HepG2 (cell line): ENCODE results near the gene APBA3. TPM values are rescaled to one million over a fixed set of nuclear protein-coding genes. Genes with fewer than 3 reads are reported as not detected.
A peak's percentile ranks its signal among the peaks of the same experiment; 100 is the strongest.

Experiments used
- AGO2 ChIP-seq: fragments of 200-400 bp; formaldehyde crosslinking; optimal IDR thresholded peaks from 2 replicates; pipeline ENCODE3; 2017; ENCODE audit warnings: mild to moderate bottlenecking, low read depth, low read length, moderate library complexity
- GABPA ChIP-seq, 2 experiments: IDR thresholded peaks; 2 replicates each; pipeline ENCODE4 v1.6.1; 2011 to 2016; ENCODE audit warnings: low read depth in 2 of 2, low read length in 1 of 2, missing biosample characterization in 1 of 2, missing genetic modification characterization in 1 of 2
- HDAC1 ChIP-seq: sonication (generic); formaldehyde crosslinking; IDR thresholded peaks from 2 replicates; pipeline ENCODE4 v1.5.1; 2020; ENCODE audit warnings: mild to moderate bottlenecking, missing genetic modification reagents
- KDM5B ChIP-seq: sonication (generic); formaldehyde crosslinking; IDR thresholded peaks from 2 replicates; pipeline ENCODE4 v1.4.0; 2020; ENCODE audit warnings: missing genetic modification reagents, mild to moderate bottlenecking, borderline replicate concordance
- MIER3 ChIP-seq: IDR thresholded peaks from 2 replicates; pipeline ENCODE4 v1.6.1; 2016; ENCODE audit warnings: missing compliant biosample characterization, borderline replicate concordance
- NFYB ChIP-seq: sonication (generic); formaldehyde crosslinking; IDR thresholded peaks from 2 replicates; pipeline ENCODE4 v1.4.0; 2020; ENCODE audit warnings: missing genetic modification reagents
- RXRA ChIP-seq: sonication (generic); formaldehyde crosslinking; IDR thresholded peaks from 2 replicates; pipeline ENCODE4 v1.5.1; 2020; ENCODE audit warnings: missing genetic modification reagents
- SKI ChIP-seq: fragments of 450-650 bp; IDR thresholded peaks from one replicate; pipeline ENCODE4 v1.6.1; 2018; ENCODE audit warnings: mild to moderate bottlenecking; ENCODE audit not compliant: partially characterized antibody
- SMARCE1 ChIP-seq: fragments of 450-650 bp; IDR thresholded peaks from 2 replicates; pipeline ENCODE4 v1.6.1; 2017; ENCODE audit warnings: borderline replicate concordance
- SRY ChIP-seq: sonication (generic); formaldehyde crosslinking; IDR thresholded peaks from 2 replicates; pipeline ENCODE4 v1.8.0; 2022; ENCODE audit warnings: mild to moderate bottlenecking, missing genetic modification reagents
- TBL1XR1 ChIP-seq: fragments of 150-350 bp; IDR thresholded peaks from 2 replicates; pipeline ENCODE4 v1.6.1; 2014; ENCODE audit warnings: borderline replicate concordance, low read length; ENCODE audit not compliant: partially characterized antibody
- ZBTB7B ChIP-seq: sonication (generic); formaldehyde crosslinking; IDR thresholded peaks from 2 replicates; pipeline ENCODE4 v1.4.0; 2020; ENCODE audit warnings: missing genetic modification reagents
- ZEB1 ChIP-seq: IDR thresholded peaks from 2 replicates; pipeline ENCODE4 v1.6.1; 2012; ENCODE audit warnings: mild to moderate bottlenecking, low read depth, inconsistent platforms; ENCODE audit not compliant: insufficient replicate concordance
- ZNF30 ChIP-seq: sonication (generic); formaldehyde crosslinking; IDR thresholded peaks from 2 replicates; pipeline ENCODE4 v1.5.0; 2020; ENCODE audit warnings: mild to moderate bottlenecking, missing genetic modification reagents
- ZNF652 ChIP-seq: IDR thresholded peaks from 2 replicates; pipeline ENCODE4 v1.6.1; 2016; ENCODE audit warnings: low read depth, borderline replicate concordance
- ZNF747 ChIP-seq: sonication (generic); formaldehyde crosslinking; IDR thresholded peaks from 2 replicates; pipeline ENCODE4 v1.8.1; 2023; ENCODE audit warnings: missing genetic modification reagents, mild to moderate bottlenecking, borderline replicate concordance
- ZSCAN25 ChIP-seq: sonication (generic); formaldehyde crosslinking; IDR thresholded peaks from 2 replicates; pipeline ENCODE4 v1.8.0; 2022; ENCODE audit warnings: mild to moderate bottlenecking, missing genetic modification reagents
- polyA plus RNA-seq, 8 experiments: library from polyadenylated mRNA; depleted of rRNA in 3 of 8; stranded (reverse) in 7 of 8; unstranded in 1 of 8; fragments of >200 nt; fragmentation: Illumina TruSeq in 4 of 8; extraction: Trizol in 4 of 8; gene quantifications; 2 replicates each; pipeline versions ENCODE4 v1.2.1 to v1.2.3, GENCODE V29; 2011 to 2016; ENCODE audit warnings: low read depth in 4 of 8, missing spikeins in 1 of 8, mixed read lengths in 1 of 8; ENCODE audit not compliant: insufficient read depth in 1 of 8
- total RNA-seq, 5 experiments: library from RNA; depleted of rRNA; stranded (reverse); fragments of >200 nt; fragmentation: Illumina TruSeq; extraction: Trizol; gene quantifications; 2 replicates each; pipeline ENCODE4 v1.2.3, GENCODE V29; 2016; ENCODE audit warnings: low read depth in 1 of 5
- TF ChIP-seq, protein P1 (sequence below): sonication (generic); formaldehyde crosslinking; IDR thresholded peaks from 2 replicates; pipeline ENCODE4 v1.5.1; 2020; ENCODE audit warnings: missing genetic modification reagents, mild to moderate bottlenecking, borderline replicate concordance
- TF ChIP-seq, protein P2 (sequence below): sonication (generic); formaldehyde crosslinking; IDR thresholded peaks from 2 replicates; pipeline ENCODE4 v1.8.0; 2022; ENCODE audit warnings: mild to moderate bottlenecking, missing genetic modification reagents; ENCODE audit not compliant: insufficient replicate concordance
- TF ChIP-seq, protein P3 (sequence below): IDR thresholded peaks from 2 replicates; pipeline ENCODE4 v1.6.1; 2016
- TF ChIP-seq, protein P4 (sequence below): sonication (generic); formaldehyde crosslinking; IDR thresholded peaks from 2 replicates; pipeline ENCODE4 v1.4.0; 2020; ENCODE audit warnings: missing genetic modification reagents, borderline replicate concordance

APBA3 gene
- total and polyA plus RNA-seq, 2 of the 13 experiments (the other 11 are each of a cell fraction or from before 2014, with no cell fraction given) = 14.2 to 14.3 TPM

DNA sequence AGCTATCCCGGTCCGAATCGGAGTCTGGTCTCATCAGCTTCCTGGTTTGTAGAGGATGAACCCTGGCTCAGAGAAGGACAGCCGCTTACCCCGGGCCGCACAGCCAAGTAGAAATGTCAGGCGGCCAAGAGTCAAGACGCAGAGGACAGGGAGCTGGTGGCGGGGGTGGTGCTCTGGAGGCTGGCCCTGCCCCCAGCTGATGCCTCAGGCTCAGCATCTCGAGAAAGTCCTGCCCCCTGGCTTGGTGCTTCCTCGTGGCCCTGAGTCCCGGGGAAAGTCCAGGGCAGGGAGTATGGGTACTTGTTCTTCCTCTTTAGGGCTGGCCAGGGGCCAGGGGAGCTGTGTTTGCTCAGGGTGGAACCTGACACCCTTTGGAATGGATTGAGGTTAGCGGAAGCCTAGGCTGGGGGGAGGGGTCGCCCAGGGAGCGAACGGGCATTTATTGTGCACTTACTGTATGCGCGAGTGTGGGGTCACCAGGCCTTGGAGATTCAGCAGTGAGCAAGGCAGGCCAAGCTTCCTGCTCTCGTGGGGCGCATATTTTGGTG, 51.2 kb downstream of the APBA3 start (continued):
- TF ChIP-seq, protein P1, sequence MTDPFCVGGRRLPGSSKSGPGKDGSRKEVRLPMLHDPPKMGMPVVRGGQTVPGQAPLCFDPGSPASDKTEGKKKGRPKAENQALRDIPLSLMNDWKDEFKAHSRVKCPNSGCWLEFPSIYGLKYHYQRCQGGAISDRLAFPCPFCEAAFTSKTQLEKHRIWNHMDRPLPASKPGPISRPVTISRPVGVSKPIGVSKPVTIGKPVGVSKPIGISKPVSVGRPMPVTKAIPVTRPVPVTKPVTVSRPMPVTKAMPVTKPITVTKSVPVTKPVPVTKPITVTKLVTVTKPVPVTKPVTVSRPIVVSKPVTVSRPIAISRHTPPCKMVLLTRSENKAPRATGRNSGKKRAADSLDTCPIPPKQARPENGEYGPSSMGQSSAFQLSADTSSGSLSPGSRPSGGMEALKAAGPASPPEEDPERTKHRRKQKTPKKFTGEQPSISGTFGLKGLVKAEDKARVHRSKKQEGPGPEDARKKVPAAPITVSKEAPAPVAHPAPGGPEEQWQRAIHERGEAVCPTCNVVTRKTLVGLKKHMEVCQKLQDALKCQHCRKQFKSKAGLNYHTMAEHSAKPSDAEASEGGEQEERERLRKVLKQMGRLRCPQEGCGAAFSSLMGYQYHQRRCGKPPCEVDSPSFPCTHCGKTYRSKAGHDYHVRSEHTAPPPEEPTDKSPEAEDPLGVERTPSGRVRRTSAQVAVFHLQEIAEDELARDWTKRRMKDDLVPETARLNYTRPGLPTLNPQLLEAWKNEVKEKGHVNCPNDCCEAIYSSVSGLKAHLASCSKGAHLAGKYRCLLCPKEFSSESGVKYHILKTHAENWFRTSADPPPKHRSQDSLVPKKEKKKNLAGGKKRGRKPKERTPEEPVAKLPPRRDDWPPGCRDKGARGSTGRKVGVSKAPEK = no peak
- peak; percentile 88 for TF ChIP-seq RXRA (CRISPR knock-in tag)
- TF ChIP-seq, protein P2, sequence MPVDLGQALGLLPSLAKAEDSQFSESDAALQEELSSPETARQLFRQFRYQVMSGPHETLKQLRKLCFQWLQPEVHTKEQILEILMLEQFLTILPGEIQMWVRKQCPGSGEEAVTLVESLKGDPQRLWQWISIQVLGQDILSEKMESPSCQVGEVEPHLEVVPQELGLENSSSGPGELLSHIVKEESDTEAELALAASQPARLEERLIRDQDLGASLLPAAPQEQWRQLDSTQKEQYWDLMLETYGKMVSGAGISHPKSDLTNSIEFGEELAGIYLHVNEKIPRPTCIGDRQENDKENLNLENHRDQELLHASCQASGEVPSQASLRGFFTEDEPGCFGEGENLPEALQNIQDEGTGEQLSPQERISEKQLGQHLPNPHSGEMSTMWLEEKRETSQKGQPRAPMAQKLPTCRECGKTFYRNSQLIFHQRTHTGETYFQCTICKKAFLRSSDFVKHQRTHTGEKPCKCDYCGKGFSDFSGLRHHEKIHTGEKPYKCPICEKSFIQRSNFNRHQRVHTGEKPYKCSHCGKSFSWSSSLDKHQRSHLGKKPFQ (CRISPR knock-in tag) = no peak
- TF ChIP-seq SRY = no peak
- TF ChIP-seq TBL1XR1 = no peak
- no peak for TF ChIP-seq ZEB1
- peak; percentile 83; the same call in 1 of the 2 replicates for TF ChIP-seq ZNF747 (CRISPR knock-in tag)
- no peak for TF ChIP-seq NFYB (CRISPR knock-in tag)
- no peak for TF ChIP-seq ZSCAN25 (CRISPR knock-in tag)
- TF ChIP-seq HDAC1 (CRISPR knock-in tag) = peak; percentile 87
- no peak for TF ChIP-seq SMARCE1
- peak; percentile 64; the same call in 1 of the 2 replicates for TF ChIP-seq ZNF652
- TF ChIP-seq KDM5B (CRISPR knock-in tag) = 0 out of 2 replicates have a peak, but pooled peaks have one; percentile 40
- no peak for TF ChIP-seq ZNF30 (CRISPR knock-in tag)
- TF ChIP-seq, protein P3, sequence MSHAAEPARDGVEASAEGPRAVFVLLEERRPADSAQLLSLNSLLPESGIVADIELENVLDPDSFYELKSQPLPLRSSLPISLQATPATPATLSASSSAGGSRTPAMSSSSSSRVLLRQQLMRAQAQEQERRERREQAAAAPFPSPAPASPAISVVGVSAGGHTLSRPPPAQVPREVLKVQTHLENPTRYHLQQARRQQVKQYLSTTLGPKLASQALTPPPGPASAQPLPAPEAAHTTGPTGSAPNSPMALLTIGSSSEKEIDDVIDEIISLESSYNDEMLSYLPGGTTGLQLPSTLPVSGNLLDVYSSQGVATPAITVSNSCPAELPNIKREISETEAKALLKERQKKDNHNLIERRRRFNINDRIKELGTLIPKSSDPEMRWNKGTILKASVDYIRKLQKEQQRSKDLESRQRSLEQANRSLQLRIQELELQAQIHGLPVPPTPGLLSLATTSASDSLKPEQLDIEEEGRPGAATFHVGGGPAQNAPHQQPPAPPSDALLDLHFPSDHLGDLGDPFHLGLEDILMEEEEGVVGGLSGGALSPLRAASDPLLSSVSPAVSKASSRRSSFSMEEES (CRISPR knock-in tag) = peak; percentile 59; the same call in 1 of the 2 replicates
- TF ChIP-seq SKI = no peak
- TF ChIP-seq AGO2 = no peak
- no peak for TF ChIP-seq GABPA (IDR thresholded peaks at IDR 0.05; ENCODE audit: low read depth, low read length)
- TF ChIP-seq GABPA (CRISPR knock-in tag; IDR thresholded peaks at IDR 0.05; ENCODE audit: low read depth) = peak; percentile 63
- TF ChIP-seq, protein P4, sequence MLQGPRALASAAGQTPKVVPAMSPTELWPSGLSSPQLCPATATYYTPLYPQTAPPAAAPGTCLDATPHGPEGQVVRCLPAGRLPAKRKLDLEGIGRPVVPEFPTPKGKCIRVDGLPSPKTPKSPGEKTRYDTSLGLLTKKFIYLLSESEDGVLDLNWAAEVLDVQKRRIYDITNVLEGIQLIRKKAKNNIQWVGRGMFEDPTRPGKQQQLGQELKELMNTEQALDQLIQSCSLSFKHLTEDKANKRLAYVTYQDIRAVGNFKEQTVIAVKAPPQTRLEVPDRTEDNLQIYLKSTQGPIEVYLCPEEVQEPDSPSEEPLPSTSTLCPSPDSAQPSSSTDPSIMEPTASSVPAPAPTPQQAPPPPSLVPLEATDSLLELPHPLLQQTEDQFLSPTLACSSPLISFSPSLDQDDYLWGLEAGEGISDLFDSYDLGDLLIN (CRISPR knock-in tag) = no peak
- TF ChIP-seq MIER3 (CRISPR knock-in tag) = peak; percentile 81; the same call in 1 of the 2 replicates
- TF ChIP-seq ZBTB7B (CRISPR knock-in tag) = peak; percentile 82; the same call in 1 of the 2 replicates
